ENCODE data around the gene CPNE4.
"Not testable (repeated sequence)": the region's sequence is repeated elsewhere in the genome, so short reads cannot be mapped to it uniquely, and the experiment has no call there.

Gene CPNE4

DNA sequence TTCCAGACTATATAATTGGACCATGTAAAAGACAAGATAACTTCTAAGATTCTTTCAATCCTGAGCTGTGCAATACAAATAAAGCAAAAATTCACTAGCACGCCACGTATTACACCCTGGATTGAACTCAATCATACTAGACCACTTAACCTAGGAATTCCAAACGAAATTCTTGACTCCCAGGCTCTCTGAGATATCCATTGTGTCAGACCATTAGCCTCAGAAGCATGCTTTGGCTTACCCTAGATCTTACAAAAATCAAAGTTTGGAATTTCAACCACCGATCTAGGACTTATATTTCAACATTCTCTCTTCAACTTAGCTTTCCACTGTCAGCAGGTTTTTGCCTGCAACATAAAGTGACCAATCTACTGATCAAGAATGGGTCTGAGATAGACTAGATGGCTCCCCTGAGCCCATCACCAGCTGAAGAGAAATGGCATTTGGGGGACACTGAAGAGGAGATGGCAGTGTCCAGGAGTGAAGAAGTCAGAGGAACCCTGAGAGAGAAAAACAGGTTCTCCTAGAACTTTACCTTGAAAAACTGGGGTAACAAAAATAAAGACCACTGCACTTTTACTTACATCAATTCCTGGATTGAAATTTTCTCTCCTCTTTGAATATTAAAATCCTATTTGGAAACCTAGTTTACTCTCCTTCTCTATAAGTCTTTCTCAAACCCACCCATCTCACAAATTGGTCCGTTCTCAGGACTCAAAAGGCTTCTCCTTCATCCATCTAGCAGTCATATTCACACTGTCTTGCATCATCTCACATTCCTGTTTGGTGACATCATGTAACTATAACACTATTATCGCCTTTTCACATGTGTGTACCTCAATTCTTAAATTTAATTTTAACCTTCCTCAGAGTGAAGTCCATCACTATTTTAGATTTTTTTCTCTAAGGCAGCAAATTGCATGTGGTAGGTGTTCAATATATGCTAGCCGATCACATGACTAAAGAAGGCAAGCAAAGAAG lies 18.5 kb downstream of the CPNE4 start:
- no peak for DNase-seq

DNA sequence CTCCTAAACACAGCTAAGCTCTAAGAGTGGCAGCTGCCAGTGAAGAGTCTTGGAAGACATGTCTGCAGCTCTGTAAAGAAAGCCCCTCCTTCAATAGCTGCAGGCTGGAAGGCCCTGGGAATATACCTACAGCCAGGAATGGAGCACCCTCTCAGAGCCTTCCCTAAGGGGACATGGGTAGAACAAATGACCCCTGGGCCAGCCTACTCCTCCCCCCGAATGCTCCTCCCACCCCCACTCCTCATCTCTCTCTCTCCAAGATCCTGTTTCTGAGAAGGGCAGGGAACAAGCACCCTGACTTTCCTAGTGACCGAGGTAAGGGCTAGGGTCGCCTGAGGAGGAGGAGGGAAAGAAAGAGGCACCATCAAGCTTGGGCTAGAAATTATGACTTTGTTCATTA lies 20.7 kb downstream of the CPNE4 start:
- no peak for DNase-seq

DNA sequence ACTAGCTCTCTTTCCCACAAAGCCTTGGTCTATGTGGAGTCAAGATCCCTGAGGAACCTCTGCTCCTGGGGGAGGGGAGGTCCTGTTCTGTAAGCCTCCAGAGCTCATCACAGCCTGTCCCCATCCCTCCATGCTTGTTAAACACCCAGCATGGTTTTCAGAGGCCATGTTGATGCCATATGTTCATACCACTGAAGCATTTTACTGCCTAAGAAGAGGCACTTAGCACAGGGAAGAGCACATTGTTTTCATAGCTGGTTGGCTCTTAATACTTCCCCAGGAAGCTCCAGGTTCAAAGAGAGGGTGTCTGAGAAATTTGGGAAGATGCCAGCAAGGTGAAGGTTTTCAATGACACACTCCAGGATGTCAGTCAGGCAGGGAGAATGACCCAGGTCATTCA lies 25.6 kb downstream of the CPNE4 start:
- peak; percentile 80 for DNase-seq

GRCh38 chr3:132008837-132009236 lies 26.0 kb downstream of the CPNE4 start:
- peak; percentile 65 for DNase-seq

DNA sequence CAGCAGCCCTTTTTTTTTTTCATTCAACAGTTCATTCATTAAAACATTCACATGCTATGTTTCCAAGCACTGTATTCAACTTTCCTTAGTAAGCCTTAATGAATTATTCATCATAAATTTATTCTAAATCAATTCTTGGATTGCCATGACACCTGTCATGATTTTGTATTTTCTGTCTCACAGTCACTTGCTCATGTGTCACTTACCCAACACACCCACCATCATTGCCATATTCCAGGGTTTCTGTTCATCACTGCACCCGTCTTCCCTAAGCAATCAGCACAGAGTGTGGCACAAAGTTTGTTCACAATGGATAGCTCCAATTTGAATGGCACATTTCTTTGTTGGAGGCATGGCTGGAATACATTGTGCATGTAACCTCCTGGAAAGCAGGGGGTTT lies 27.2 kb downstream of the CPNE4 start:
- DNase-seq = no peak

DNA sequence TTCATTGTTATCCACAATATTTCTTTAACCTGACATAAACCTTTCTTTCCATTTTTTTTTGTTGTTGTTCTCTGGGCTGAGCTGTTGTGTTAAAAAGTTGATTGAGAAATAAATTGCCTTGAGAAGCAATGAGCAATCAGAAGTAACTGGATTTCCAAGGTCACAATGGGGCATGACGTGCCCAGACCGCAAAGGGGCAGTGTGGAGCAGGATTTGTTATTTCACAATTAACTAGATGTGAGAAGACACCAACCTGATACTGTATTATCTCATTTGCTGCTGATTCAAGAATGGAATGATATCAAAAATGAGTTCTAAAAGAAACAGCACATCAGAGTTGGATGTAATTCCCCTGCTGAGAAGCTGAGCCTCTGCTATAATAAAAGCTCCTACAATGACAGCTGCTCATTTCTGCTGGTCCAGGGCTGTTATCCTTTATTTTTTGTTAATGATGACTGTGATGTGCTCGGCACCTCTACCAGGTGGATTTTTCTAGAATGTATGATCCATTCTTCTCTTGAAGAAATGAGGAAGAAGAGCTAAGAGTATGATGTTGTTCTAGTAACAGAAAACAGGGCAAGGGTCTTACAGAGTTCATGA lies 28.1 kb downstream of the CPNE4 start:
- DNase-seq = peak; percentile 29

DNA sequence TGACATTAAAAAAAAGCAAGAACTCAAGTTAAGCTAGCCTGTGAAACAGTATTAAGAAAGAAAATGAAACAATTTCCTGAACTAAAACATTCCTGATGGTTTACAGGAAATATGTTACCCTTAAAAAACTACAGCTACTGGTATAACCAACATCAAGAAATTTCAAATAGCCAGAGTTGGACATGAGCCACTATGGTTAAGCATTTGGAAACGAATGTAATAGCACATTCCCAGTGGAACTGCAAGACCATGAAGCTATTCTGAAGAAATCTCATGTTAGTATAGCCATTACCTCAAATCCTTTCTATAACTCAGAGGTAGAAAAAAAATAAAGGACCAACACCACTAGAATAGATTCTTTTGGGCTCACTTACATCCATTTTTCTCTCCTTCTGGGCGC lies 30.2 kb downstream of the CPNE4 start:
- DNase-seq = no peak

DNA sequence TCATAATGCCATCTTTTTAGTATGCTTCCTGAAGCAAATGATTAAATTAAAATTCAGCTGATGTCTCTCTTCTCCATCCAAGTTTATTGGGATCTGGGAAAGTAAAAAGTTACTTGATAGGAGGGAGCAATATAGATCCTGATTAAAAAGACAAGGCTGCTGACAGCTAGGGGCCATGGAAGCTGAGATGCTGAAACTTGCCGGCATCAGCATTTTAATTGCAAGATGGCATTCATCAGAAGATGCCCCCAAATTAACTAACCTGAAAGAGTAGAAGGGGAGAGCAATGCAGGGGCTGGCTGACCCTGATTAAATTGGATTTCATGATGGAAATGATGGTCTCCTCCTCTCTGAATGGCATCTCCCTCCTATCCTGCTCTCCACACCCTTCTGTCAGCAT lies 31.1 kb downstream of the CPNE4 start:
- DNase-seq = no peak

GRCh38 chr3:132001999-132002398 lies 32.8 kb downstream of the CPNE4 start:
- DNase-seq = no peak

DNA sequence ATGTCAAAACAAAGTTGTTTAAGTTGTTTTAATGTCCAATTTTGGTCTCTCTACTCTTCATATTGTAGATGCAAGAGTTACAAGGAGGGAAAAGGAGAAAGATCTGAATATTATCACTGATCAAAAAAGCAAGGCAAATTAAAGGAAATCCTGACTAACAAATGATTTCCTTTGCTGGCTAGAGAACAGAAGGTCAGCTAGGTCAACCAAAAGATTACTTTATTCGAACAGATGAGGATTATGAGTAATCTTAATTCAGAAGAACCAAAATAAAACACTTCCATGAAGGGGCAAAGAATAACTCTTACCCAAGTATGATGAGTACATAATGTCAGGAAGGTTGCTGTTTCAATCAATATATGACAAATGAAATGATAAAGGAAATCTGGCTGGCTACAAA lies 33.8 kb downstream of the CPNE4 start:
- no peak for DNase-seq

DNA sequence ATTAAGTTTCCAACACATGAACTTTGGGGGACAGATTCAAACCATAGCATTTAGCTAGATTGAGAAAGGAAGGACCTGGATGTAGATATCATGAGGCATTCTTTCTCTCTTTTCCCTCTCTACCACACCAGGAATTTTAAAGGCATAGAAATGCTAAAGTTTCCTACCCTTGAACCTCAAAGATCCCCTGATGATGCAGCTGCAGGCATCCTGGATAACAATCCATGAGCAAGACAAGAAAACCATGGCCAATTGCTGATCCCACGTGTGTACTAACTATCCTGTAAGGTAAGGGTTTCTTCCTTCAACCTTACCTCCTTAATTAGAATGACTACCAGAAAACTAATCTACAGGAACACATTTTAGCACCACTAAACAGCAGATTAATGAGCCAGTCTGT lies 36.8 kb downstream of the CPNE4 start:
- DNase-seq = no peak

GRCh38 chr3:131995891-131996290 lies 38.9 kb downstream of the CPNE4 start:
- DNase-seq = no peak

GRCh38 chr3:131989318-131989717 lies 45.5 kb downstream of the CPNE4 start:
- no peak for DNase-seq

GRCh38 chr3:131988209-131988608 lies 46.6 kb downstream of the CPNE4 start:
- no peak for DNase-seq

- no peak for DNase-seq
Observed at GRCh38 chr3:131983689-131984088, 51.1 kb downstream of the CPNE4 start.

GRCh38 chr3:131981323-131981722 lies 53.5 kb downstream of the CPNE4 start:
- no peak for DNase-seq

DNA sequence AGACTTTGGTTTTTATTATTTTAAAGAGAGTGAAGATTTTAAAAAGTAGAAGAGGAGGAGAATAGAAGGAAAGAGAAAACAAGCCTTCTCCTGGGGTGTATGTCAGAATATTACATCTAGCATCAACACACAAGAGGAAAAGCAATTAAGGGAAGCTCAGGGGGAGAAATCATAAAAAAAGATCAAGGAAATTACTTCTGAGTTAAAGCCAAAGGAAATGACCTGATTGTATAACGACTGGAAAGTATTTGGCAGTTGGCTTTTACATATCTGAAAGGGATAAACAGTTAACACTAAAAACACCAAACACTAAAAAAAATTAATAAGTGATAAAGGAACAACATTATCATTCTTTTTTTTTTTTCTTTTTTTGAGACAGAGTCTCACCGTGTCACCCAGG lies 58.4 kb downstream of the CPNE4 start:
- no peak for DNase-seq

GRCh38 chr3:131975047-131975446 lies 59.8 kb downstream of the CPNE4 start:
- DNase-seq = no peak

- DNase-seq = no peak
Observed at GRCh38 chr3:131973731-131974130, 61.1 kb downstream of the CPNE4 start.

GRCh38 chr3:131972550-131972949 lies 62.3 kb downstream of the CPNE4 start:
- DNase-seq = peak; percentile 27

GRCh38 chr3:131972091-131972490 lies 62.7 kb downstream of the CPNE4 start:
- no peak for DNase-seq

DNA sequence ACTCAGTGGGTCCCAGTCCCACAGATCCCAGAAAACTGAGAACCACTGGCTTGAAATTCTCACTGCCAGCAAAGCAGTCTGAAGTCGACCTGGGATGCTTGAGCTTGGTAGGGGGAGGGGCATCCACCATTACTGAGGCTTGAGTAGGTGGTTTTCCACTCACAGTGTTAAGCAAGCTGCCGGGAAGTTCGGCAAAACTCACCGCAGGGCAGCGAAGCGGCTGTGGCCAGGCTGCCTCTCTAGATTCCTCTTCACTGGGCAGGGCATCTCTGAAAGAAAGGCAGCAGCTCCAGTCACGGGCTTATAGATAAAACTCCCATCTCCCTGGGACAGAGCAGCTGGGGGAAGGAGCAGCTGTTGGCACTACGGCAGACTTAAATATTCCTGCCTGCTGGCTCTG lies 71.4 kb downstream of the CPNE4 start:
- not testable (repeated sequence) for DNase-seq

- no peak for DNase-seq
Observed at GRCh38 chr3:131962982-131963381, 71.8 kb downstream of the CPNE4 start.

DNA sequence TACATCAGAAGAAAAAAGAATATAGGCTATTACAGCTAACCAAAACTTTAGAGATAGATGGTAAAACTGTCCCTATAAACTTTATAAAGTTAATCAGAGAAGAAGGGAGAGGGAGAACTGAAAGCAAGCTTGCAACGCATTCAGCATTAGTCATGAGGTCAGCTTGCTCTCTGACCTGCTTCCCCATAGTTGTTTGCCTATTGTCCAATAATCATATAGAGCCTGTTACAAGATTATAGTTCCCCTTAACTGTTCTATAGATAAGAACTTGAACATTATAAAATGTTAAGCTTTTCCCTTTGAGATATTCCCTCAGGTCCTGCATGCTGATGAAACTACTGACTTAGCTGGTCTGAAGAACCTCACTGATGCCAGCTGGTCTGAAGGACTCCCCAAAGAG lies 74.5 kb downstream of the CPNE4 start:
- DNase-seq = no peak

DNA sequence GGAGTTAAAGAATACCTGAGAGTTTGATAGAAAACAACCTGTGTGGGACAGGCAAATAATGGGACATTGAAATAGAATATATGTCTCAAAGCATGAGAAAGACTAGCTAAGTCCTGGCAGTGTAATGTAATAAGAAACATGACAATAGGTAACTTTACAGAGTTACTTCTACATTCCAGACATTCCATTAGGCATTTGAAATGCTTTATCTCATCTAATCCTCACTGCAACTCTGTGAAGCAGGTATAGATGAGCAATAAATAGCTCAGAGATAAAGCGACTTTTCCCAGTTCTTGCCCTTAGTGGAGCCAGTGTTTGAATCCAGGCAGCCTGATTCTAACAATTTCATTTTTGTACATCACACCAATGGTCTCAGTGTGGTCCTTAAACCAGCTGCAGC lies 76.8 kb downstream of the CPNE4 start:
- no peak for DNase-seq

Data from NCI-H69 (cell line).